Left renal cortex interstitium (tissue), 4 donors: ENCODE data around the gene RBMS1. TPM values are rescaled to one million over a fixed set of nuclear protein-coding genes. Genes with fewer than 3 reads are reported as not detected.

Experiments used
- DNase-seq, 4 donors: peaks; one replicate each; pipeline ENCODE4 v3.0.0-alpha.2; 2013; ENCODE audit warnings: low read depth in 4 of 4, low spot score in 2 of 4, missing footprints in 1 of 4
- polyA plus RNA-seq, 4 donors: library from polyadenylated mRNA; unstranded; fragments of 120-200 nt; gene quantifications; one replicate each; pipeline ENCODE4 v1.2.1, GENCODE V29; 2013; ENCODE audit not compliant: insufficient read length in 4 of 4

The RBMS1 gene
- polyA plus RNA-seq, 4 donors = 112 to 160 (median 133) TPM

- DNase-seq = no peak
Observed at GRCh38 chr2:160288324-160288723, 205.3 kb downstream of the RBMS1 start.

DNA sequence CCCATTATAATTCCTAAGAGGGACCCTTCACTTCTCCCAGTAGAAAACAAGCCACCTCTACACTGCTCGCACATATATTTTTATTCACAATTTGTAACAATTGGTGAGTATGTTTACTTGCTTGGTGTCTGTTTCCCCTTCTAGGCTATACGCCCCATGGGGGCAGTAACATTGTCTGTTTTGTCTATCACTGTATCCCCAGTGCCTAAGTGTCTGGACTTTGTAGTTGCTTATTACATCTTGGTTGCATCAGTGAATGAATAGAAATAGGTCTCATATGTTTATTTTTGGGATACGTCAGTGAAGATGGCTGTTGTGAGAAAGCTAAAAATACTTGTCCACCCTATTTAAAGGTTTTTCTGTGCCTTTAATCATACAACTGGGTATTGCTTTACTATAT is 206.1 kb downstream of the RBMS1 start:
- DNase-seq = no peak

DNA sequence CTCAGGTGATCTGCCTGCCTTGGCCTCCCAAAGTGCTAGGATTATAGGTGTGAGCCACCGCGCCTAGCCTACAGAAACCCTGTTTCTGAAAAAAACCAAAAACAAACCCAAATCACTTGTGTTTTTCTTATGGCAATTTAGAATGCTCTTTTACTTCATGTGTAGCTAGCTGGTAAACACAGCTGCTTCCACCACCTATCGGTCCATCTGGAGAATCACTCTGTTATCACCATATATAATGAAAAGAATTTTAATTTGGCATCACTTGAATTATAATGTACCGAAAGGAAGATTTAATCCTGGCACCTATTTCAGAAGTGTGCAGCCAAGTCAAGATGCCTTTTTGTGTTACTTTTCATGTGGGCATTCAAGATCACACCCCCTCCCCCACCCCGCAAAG is 207.1 kb downstream of the RBMS1 start:
- DNase-seq = no peak

- no peak for DNase-seq
Observed at GRCh38 chr2:160283675-160284074, 209.9 kb downstream of the RBMS1 start.

DNA sequence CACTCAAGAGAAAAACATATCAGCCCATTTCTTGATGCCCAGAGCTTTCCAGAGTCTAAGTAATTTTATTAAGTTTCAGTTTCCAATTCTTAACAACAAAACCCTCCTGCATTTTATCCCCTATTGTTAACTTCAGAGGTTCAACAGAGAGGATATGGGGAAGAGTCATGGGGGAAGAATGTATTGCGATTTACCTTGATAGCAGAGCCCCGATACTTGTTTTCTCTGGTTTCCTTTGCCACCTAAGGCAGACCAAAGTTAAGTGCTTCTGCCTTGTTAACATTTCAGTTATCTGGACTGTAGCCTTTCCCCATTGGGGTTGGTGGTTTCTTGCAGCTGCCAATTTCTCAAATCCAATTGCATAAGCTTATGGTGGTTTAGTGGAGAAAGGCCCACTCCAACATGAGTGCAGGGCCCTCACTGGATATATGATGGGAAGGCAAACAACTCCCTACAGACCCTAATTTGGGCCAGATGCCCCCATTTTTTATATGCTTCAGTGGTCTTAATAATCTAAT is 211.5 kb downstream of the RBMS1 start:
- no peak for DNase-seq

- no peak for DNase-seq
Observed at GRCh38 chr2:160281213-160281612, 212.4 kb downstream of the RBMS1 start.

- DNase-seq = no peak
Observed at GRCh38 chr2:160279813-160280465, 213.7 kb downstream of the RBMS1 start.

- no peak for DNase-seq
Observed at GRCh38 chr2:160278879-160279177, 214.8 kb downstream of the RBMS1 start.

- no peak for DNase-seq
Observed at GRCh38 chr2:160278101-160278878, 215.3 kb downstream of the RBMS1 start.

GRCh38 chr2:160277151-160277550 is 216.5 kb downstream of the RBMS1 start:
- DNase-seq = no peak

GRCh38 chr2:160275656-160276055 is 218.0 kb downstream of the RBMS1 start:
- DNase-seq = no peak

GRCh38 chr2:160271171-160272086 is 222.2 kb downstream of the RBMS1 start:
- DNase-seq = no peak

GRCh38 chr2:160270571-160271113 is 223.0 kb downstream of the RBMS1 start:
- DNase-seq = no peak

DNA sequence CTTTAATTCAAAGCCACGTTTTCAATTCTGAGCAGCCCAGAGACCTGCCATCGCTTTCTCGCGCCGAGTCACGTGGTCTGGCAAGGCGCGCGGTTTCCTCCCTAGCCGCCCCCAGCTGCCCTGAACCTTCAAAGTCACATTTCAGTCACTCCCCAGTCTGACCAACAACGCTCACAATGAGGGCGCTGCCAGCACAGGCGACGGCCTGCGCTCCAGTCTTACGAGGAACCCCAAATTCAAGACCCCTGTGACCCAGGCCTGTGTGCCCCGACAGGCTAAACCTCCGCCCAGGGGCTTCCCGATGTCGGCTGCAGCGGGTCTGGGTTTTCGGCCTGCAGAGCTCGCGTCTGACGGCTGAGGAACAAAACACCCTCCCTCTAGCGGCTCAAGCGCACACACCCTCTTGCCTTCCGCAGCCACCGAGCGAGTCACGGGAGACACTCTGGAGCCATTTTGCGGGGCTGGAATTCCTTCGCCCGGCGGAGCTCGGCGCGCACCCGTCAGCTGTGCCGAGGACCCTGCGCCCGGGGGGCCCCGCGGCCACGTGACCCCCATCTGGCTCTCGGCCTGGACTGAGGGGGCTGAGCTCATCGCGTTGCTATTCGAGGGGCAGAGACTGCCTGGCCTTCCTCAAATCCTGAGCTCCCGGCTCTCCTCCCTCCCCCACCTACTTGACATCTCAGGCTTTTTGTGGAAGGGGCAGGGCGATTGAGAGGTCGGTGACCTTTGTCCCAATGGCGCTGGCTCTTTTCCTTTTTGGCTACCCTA is 223.6 kb downstream of the RBMS1 start:
- peak; percentile 80 to 90 (median 86) for DNase-seq

GRCh38 chr2:160269365-160269764 is 224.2 kb downstream of the RBMS1 start:
- no peak for DNase-seq

DNA sequence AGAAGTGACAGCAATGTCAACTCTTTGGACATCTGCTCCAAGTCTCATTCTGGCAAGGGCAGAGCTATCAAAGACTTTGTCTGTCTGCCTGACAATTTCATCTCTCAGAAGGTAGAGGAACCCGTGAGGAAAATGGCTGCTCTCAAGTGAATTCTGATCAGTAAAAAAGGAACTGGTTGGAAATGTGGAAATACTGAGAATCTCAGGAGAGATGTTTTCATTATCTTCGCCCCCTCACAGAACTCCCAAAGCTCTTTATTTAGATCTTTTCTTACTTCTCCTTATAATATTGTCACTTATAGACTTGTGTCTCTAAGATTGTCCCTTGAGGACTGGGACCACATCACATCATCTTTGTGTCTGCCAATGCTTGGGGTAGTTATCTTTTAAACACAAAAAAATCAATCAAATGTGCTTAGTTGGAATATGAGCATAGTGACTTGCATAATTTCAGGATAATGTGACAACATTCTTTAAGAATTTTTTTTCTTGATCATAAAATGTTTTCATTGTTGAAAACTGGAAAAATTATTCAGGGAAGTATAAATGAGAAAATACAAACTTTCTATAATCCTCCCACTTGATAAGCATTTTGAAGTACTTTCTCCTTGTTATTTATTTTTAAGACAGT is 225.3 kb downstream of the RBMS1 start:
- no peak for DNase-seq

GRCh38 chr2:160267692-160268091 is 225.9 kb downstream of the RBMS1 start:
- DNase-seq = no peak

GRCh38 chr2:160267022-160267421 is 226.6 kb downstream of the RBMS1 start:
- DNase-seq = no peak

GRCh38 chr2:160266037-160266551 is 227.5 kb downstream of the RBMS1 start:
- no peak for DNase-seq
